ENCODE data around the gene GIPR. TPM values are rescaled to one million over a fixed set of nuclear protein-coding genes. Genes with fewer than 3 reads are reported as not detected.

GIPR gene
- total RNA-seq, 6 donors from 2014 or later: 2.9 to 17.8 (median 6.0) TPM

- no peaks in the 10 kb centered on the region for H3K27me3 ChIP-seq
- H3K27ac ChIP-seq: no peak overlapping the region
- TF ChIP-seq POLR2A (IDR thresholded peaks at IDR 0.05) (no peak), EP300 (IDR thresholded peaks at IDR 0.05) (no peak), CTCF (IDR thresholded peaks at IDR 0.05) (no peak), POLR2AphosphoS5 (IDR thresholded peaks at IDR 0.05) (no peak)
- H3K4me3 ChIP-seq: no peak overlapping the region
- H3K36me3 ChIP-seq: no peaks in the 10 kb centered on the region
- no peaks in the 10 kb centered on the region for H3K4me1 ChIP-seq
- 32 to 48% methylated on average over 14 of the region's 14 CpGs for WGBS, 2 donors
- ATAC-seq (ENCODE audit: low FRiP score in 2 of 2): no peak
- no peaks in the 10 kb centered on the region for H3K9me3 ChIP-seq
- no peak for DNase-seq
These were observed 10.4 kb upstream of the GIPR start for GRCh38 chr19:45657520-45658167.

GRCh38 chr19:45659096-45659729 lies 8.8 kb upstream of the GIPR start:
- no peak overlapping the region for H3K4me3 ChIP-seq
- no peak for TF ChIP-seq POLR2AphosphoS5 (IDR thresholded peaks at IDR 0.05)
- TF ChIP-seq POLR2A (IDR thresholded peaks at IDR 0.05): no peak
- TF ChIP-seq CTCF (IDR thresholded peaks at IDR 0.05): no peak
- no peak for TF ChIP-seq EP300 (IDR thresholded peaks at IDR 0.05)
- H3K27ac ChIP-seq: no peak overlapping the region
- ATAC-seq (ENCODE audit: low FRiP score in 2 of 2) (peak in 1 of 2 donors; percentile 24), DNase-seq (no peak)
- H3K4me1 ChIP-seq: no peaks in the 10 kb centered on the region
- 67 to 74% methylated on average over 6 of the region's 6 CpGs for WGBS, 2 donors
- H3K9me3 ChIP-seq: no peaks in the 10 kb centered on the region
- H3K36me3 ChIP-seq: no peaks in the 10 kb centered on the region
- H3K27me3 ChIP-seq: no peaks in the 10 kb centered on the region

GRCh38 chr19:45660636-45661035 lies 7.4 kb upstream of the GIPR start:
- no peak overlapping the region for H3K27ac ChIP-seq
- H3K36me3 ChIP-seq: no peaks in the 10 kb centered on the region
- H3K9me3 ChIP-seq: no peaks in the 10 kb centered on the region
- 43 to 49% methylated on average over 7 to 8 of the region's 8 CpGs for WGBS, 2 donors
- H3K4me1 ChIP-seq: no peaks in the 10 kb centered on the region
- TF ChIP-seq EP300 (IDR thresholded peaks at IDR 0.05): no peak
- no peak for TF ChIP-seq CTCF (IDR thresholded peaks at IDR 0.05)
- TF ChIP-seq POLR2AphosphoS5 (IDR thresholded peaks at IDR 0.05): no peak
- TF ChIP-seq POLR2A (IDR thresholded peaks at IDR 0.05): no peak
- no peaks in the 10 kb centered on the region for H3K27me3 ChIP-seq
- H3K4me3 ChIP-seq: no peak overlapping the region
- ATAC-seq (ENCODE audit: low FRiP score in 2 of 2) (no peak), DNase-seq (no peak)

GRCh38 chr19:45663800-45664199 lies 4.2 kb upstream of the GIPR start:
- DNase-seq (no peak), ATAC-seq (ENCODE audit: low FRiP score in 2 of 2) (no peak)
- no peak overlapping the region for H3K27ac ChIP-seq
- H3K36me3 ChIP-seq: no peaks in the 10 kb centered on the region
- TF ChIP-seq CTCF (IDR thresholded peaks at IDR 0.05): no peak
- TF ChIP-seq EP300 (IDR thresholded peaks at IDR 0.05): no peak
- no peak for TF ChIP-seq POLR2A (IDR thresholded peaks at IDR 0.05)
- no peak for TF ChIP-seq POLR2AphosphoS5 (IDR thresholded peaks at IDR 0.05)
- H3K4me3 ChIP-seq: no peak overlapping the region
- peaks cover 0 to 14% (median 1%) of the 10 kb centered on the region in 4 donors for H3K27me3 ChIP-seq
- 91 to 100% methylated on average over 1 of the region's 1 CpG for WGBS, 2 donors
- H3K4me1 ChIP-seq: peaks cover 10 to 14% (median 12%) of the 10 kb centered on the region in 4 donors
- H3K9me3 ChIP-seq: no peaks in the 10 kb centered on the region

Measured in upper lobe of left lung (tissue), 6 donors.